ENCODE results near the gene JAK1.
"Not testable (repeated sequence)": the region's sequence is repeated elsewhere in the genome, so short reads cannot be mapped to it uniquely, and the experiment has no call there.

JAK1 gene

GRCh38 chr1:64830030-64830651 lies 136.2 kb downstream of the JAK1 start:
- TF ChIP-seq, protein P1, sequence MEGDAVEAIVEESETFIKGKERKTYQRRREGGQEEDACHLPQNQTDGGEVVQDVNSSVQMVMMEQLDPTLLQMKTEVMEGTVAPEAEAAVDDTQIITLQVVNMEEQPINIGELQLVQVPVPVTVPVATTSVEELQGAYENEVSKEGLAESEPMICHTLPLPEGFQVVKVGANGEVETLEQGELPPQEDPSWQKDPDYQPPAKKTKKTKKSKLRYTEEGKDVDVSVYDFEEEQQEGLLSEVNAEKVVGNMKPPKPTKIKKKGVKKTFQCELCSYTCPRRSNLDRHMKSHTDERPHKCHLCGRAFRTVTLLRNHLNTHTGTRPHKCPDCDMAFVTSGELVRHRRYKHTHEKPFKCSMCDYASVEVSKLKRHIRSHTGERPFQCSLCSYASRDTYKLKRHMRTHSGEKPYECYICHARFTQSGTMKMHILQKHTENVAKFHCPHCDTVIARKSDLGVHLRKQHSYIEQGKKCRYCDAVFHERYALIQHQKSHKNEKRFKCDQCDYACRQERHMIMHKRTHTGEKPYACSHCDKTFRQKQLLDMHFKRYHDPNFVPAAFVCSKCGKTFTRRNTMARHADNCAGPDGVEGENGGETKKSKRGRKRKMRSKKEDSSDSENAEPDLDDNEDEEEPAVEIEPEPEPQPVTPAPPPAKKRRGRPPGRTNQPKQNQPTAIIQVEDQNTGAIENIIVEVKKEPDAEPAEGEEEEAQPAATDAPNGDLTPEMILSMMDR (conservative IDR thresholded peaks at IDR 0.05; ENCODE audit: low read length) = no peak
- DNase-seq (ENCODE audit: low read depth) = no peak
- H3K4me3 ChIP-seq (ENCODE audit: low read length) = no peak overlapping the region

GRCh38 chr1:64829411-64830029 lies 136.8 kb downstream of the JAK1 start:
- H3K4me3 ChIP-seq (ENCODE audit: low read length) = no peak overlapping the region
- TF ChIP-seq, protein P1 (conservative IDR thresholded peaks at IDR 0.05; ENCODE audit: low read length) = no peak
- DNase-seq (ENCODE audit: low read depth) = no peak

DNA sequence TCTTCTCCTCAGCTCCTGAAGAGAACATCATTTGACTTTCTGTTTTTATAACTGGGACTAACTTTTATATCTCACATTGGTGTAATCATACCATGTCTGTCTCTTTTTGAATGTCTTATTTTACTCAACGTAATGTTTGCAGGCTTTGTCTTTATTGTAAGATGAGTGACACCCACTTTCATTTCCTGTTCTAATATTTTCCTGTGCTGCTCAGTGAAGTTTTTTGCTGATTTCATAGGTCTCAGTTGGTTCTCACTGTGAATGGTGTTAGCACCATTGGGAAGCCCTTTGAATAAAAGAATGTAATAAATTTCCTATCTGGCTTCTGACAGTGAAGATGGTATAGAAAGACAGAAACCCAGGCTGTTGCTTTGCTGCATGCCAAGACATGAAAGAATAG lies 137.5 kb downstream of the JAK1 start:
- no peak for DNase-seq (ENCODE audit: low read depth)
- TF ChIP-seq, protein P1 (conservative IDR thresholded peaks at IDR 0.05; ENCODE audit: low read length) = no peak
- no peak overlapping the region for H3K4me3 ChIP-seq (ENCODE audit: low read length)

DNA sequence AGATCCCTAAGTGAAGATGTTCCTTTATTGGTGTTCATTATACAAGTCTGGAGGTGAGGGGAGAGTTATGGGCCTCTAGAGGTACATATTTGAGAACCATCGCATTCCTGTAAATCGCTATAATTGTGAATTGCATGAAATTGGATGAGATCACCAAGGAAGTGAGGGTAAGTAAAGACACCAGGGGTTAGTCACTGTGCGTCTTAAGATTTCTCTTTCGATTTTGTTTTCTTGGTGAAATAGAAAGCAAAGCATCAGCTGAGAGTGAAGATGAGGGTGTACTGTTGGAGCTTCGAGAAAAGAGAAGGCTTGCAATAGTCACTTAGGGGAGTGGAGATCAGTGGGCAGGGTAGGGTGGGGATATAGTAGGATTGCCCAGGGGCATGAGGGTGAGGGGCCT lies 139.4 kb downstream of the JAK1 start:
- no peak for DNase-seq (ENCODE audit: low read depth)
- TF ChIP-seq, protein P1 (conservative IDR thresholded peaks at IDR 0.05; ENCODE audit: low read length) = no peak
- no peak overlapping the region for H3K4me3 ChIP-seq (ENCODE audit: low read length)

- H3K4me3 ChIP-seq (ENCODE audit: low read length) = no peak overlapping the region
- TF ChIP-seq, protein P1 (conservative IDR thresholded peaks at IDR 0.05; ENCODE audit: low read length) = peak; percentile 85
- peak; percentile 75 for DNase-seq (ENCODE audit: low read depth)
Observed at GRCh38 chr1:64823691-64824476, 142.5 kb downstream of the JAK1 start.

DNA sequence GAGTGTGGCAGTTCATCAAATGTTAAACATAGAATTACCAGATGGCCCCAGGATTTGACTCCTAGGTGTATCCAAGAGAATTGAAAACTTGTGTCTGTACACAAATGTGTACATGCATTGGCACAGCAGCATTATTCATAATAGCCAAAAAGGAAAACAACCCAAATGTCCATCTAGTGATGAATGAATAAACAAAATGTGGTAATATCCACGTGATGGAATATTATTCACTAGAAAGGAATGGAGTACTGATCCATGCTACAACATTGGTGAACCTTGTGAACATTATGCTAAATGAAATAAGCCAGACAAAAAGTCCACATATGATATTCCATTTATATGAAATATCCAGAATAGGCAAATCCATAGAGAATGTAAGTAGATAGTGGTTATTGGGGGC lies 143.7 kb downstream of the JAK1 start:
- TF ChIP-seq, protein P1 (conservative IDR thresholded peaks at IDR 0.05; ENCODE audit: low read length) = no peak
- DNase-seq (ENCODE audit: low read depth) = peak; percentile 28
- H3K4me3 ChIP-seq (ENCODE audit: low read length) = no peak overlapping the region

DNA sequence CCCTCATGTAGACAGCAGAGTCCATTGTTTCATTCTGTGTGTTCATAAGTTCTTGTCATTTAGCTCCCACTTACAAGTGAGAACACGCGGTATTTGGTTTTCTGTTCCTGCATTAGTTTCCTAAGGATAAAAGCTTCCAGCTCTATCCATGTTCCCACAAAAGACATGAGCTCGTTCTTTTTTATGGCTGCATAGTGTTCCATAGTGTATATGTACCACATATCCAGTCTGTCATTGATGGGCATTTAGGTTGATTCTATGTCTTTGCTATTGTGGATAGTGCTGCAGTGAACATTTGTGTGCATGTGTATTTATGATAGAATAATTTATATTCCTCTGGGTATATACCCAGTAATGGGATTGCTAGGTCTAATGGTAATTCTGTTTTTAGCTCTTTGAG lies 145.8 kb downstream of the JAK1 start:
- H3K4me3 ChIP-seq (ENCODE audit: low read length); DNase-seq (ENCODE audit: low read depth): not testable (repeated sequence)

DNA sequence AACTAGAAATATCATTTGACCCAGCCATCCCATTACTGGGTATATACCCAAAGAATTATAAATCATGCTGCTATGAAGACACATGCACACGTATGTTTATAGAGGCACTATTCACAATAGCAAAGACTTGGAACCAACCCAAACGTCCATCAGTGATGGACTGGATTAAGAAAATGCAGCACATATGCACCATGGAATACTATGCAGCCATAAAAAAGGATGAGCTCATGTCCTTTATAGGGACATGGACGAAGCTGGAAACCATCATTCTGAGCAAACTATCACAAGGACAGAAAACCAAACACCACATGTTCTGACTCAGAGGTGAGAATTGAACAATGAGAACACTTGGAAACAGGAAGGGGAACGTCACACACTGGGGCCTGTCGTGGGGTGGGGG lies 149.0 kb downstream of the JAK1 start:
- not testable (repeated sequence) for DNase-seq (ENCODE audit: low read depth); H3K4me3 ChIP-seq (ENCODE audit: low read length)

All from AG10803 (cell line).